CD4-positive, alpha-beta T cell treated with Interleukin-12 subunit alpha and Interleukin-12 subunit beta, for 1 hour (primary cell): ENCODE results near the gene SLC2A6.
A peak's percentile ranks its signal among the peaks of the same experiment; 100 is the strongest.
"Not testable (repeated sequence)": the region's sequence is repeated elsewhere in the genome, so short reads cannot be mapped to it uniquely, and the experiment has no call there.

Experiments used
- DNase-seq: peaks from one replicate; pipeline ENCODE4 v3.0.0-alpha.2; 2020

The SLC2A6 gene

GRCh38 chr9:133459476-133460404, 19.2 kb downstream of the SLC2A6 start, which contains the start of gene CACFD1:
Gene CACFD1 (plus strand): TSS chr9:133459978. CDS start chr9:133460067, 89 bp downstream.
- DNase-seq: peak; percentile 92

- no peak for DNase-seq
These were observed 20.1 kb downstream of the SLC2A6 start for GRCh38 chr9:133458643-133459312.

GRCh38 chr9:133457748-133458147, 21.2 kb downstream of the SLC2A6 start:
- no peak for DNase-seq

- DNase-seq: no peak
These were observed 21.7 kb downstream of the SLC2A6 start for GRCh38 chr9:133457233-133457632.

- DNase-seq: no peak
These were observed 22.5 kb downstream of the SLC2A6 start for GRCh38 chr9:133456409-133456808.

- no peak for DNase-seq
These were observed 23.0 kb downstream of the SLC2A6 start for GRCh38 chr9:133455936-133456335.

- no peak for DNase-seq
These were observed 23.8 kb downstream of the SLC2A6 start for GRCh38 chr9:133454943-133455673.

GRCh38 chr9:133454325-133454724, 24.6 kb downstream of the SLC2A6 start:
- DNase-seq: no peak

- DNase-seq: no peak
These were observed 25.2 kb downstream of the SLC2A6 start for GRCh38 chr9:133453651-133454050.

- no peak for DNase-seq
These were observed 26.3 kb downstream of the SLC2A6 start for GRCh38 chr9:133452562-133452961.

- DNase-seq: not testable (repeated sequence)
These were observed 27.0 kb downstream of the SLC2A6 start for GRCh38 chr9:133451865-133452264.

- no peak for DNase-seq
These were observed 29.1 kb downstream of the SLC2A6 start for GRCh38 chr9:133449760-133450159.

- no peak for DNase-seq
These were observed 30.4 kb downstream of the SLC2A6 start for GRCh38 chr9:133448487-133448972.

- DNase-seq: no peak
These were observed 33.5 kb downstream of the SLC2A6 start for GRCh38 chr9:133445293-133445969.

GRCh38 chr9:133443982-133444381, 34.9 kb downstream of the SLC2A6 start:
- no peak for DNase-seq

- no peak for DNase-seq
These were observed 35.7 kb downstream of the SLC2A6 start for GRCh38 chr9:133443248-133443647.

GRCh38 chr9:133441571-133441970, 37.3 kb downstream of the SLC2A6 start:
- DNase-seq: no peak

- no peak for DNase-seq
These were observed 38.0 kb downstream of the SLC2A6 start for GRCh38 chr9:133440874-133441273.

- DNase-seq: no peak
These were observed 39.6 kb downstream of the SLC2A6 start for GRCh38 chr9:133439337-133439736.

- DNase-seq: no peak
These were observed 41.0 kb downstream of the SLC2A6 start for GRCh38 chr9:133437753-133438531.

- no peak for DNase-seq
These were observed 42.2 kb downstream of the SLC2A6 start for GRCh38 chr9:133436681-133437080.
